ENCODE measurements around the gene CYP17A1. TPM values are rescaled to one million over a fixed set of nuclear protein-coding genes. Genes with fewer than 3 reads are reported as not detected.
A peak's percentile ranks its signal among the peaks of the same experiment; 100 is the strongest.
"Not testable (repeated sequence)": the region's sequence is repeated elsewhere in the genome, so short reads cannot be mapped to it uniquely, and the experiment has no call there.

CYP17A1 gene
- total RNA-seq, 2 experiments from 2014 or later: not detected

- H3K4me1 Mint-ChIP-seq: peaks cover 3% of the 10 kb centered on the region
- ChIA-PET POLR2A (interaction anchor here (0.6 kb wide), 1 partner anchor 228 kb away, joined by 3 read pairs; no protein-coding TSS in a partner anchor), CTCF (no interaction called here)
- no peak overlapping the region for H3K27ac Mint-ChIP-seq
- H3K4me3 Mint-ChIP-seq: no peak overlapping the region
- peaks cover 2% of the 10 kb centered on the region for H3K27me3 Mint-ChIP-seq
- H3K9me3 Mint-ChIP-seq: no peaks in the 10 kb centered on the region
- DNase-seq: no peak
- no peaks in the 10 kb centered on the region for H3K36me3 Mint-ChIP-seq (ENCODE audit: low read depth)
Measured at GRCh38 chr10:102826148-102826796, 10.9 kb downstream of the CYP17A1 start.

- H3K4me1 Mint-ChIP-seq: no peaks in the 10 kb centered on the region
- no peak overlapping the region for H3K4me3 Mint-ChIP-seq
- H3K27me3 Mint-ChIP-seq: peaks cover 2% of the 10 kb centered on the region
- no peaks in the 10 kb centered on the region for H3K9me3 Mint-ChIP-seq
- DNase-seq: no peak
- CTCF ChIA-PET: no interaction called here
- H3K27ac Mint-ChIP-seq: no peak overlapping the region
- POLR2A ChIA-PET: no interaction called here
- H3K36me3 Mint-ChIP-seq (ENCODE audit: low read depth): no peaks in the 10 kb centered on the region
Measured at GRCh38 chr10:102824664-102825063, 12.5 kb downstream of the CYP17A1 start.

- Mint-ChIP-seq H3K4me1 (no peaks in the 10 kb centered on the region), H3K36me3 (ENCODE audit: low read depth) (no peaks in the 10 kb centered on the region), H3K9me3 (no peaks in the 10 kb centered on the region), H3K27ac (no peak overlapping the region), H3K4me3 (no peak overlapping the region), H3K27me3 (peaks cover 2% of the 10 kb centered on the region)
- ChIA-PET POLR2A (interaction anchor here (0.9 kb wide), 1 partner anchor 107 kb away, joined by 3 read pairs; the partner anchor contains the start of gene SFXN2), CTCF (no interaction called here)
- no peak for DNase-seq
Measured at GRCh38 chr10:102822222-102822621, 15.0 kb downstream of the CYP17A1 start.

GRCh38 chr10:102820008-102820407 lies 17.2 kb downstream of the CYP17A1 start:
- CTCF ChIA-PET: interaction anchor here (0.6 kb wide), 1 partner anchor 134 kb away, joined by 3 read pairs; no protein-coding TSS in a partner anchor
- H3K27me3 Mint-ChIP-seq; DNase-seq; H3K4me1 Mint-ChIP-seq; H3K36me3 Mint-ChIP-seq (ENCODE audit: low read depth); H3K4me3 Mint-ChIP-seq; H3K9me3 Mint-ChIP-seq; H3K27ac Mint-ChIP-seq; POLR2A ChIA-PET: not testable (repeated sequence)

- peaks cover 10% of the 10 kb centered on the region for H3K36me3 Mint-ChIP-seq (ENCODE audit: low read depth)
- ChIA-PET CTCF (no interaction called here), POLR2A (no interaction called here)
- no peak for DNase-seq
- no peaks in the 10 kb centered on the region for H3K9me3 Mint-ChIP-seq
- no peak overlapping the region for H3K4me3 Mint-ChIP-seq
- H3K27ac Mint-ChIP-seq: no peak overlapping the region
- H3K4me1 Mint-ChIP-seq: peaks cover 9% of the 10 kb centered on the region
- no peaks in the 10 kb centered on the region for H3K27me3 Mint-ChIP-seq
Measured at GRCh38 chr10:102819054-102819453, 18.2 kb downstream of the CYP17A1 start.

GRCh38 chr10:102817175-102817574 lies 20.0 kb downstream of the CYP17A1 start:
- no peaks in the 10 kb centered on the region for H3K9me3 Mint-ChIP-seq
- H3K4me3 Mint-ChIP-seq: no peak overlapping the region
- H3K27me3 Mint-ChIP-seq: no peaks in the 10 kb centered on the region
- H3K4me1 Mint-ChIP-seq: peaks cover 20% of the 10 kb centered on the region
- ChIA-PET CTCF (no interaction called here), POLR2A (no interaction called here)
- H3K36me3 Mint-ChIP-seq (ENCODE audit: low read depth): peaks cover 21% of the 10 kb centered on the region
- DNase-seq: no peak
- H3K27ac Mint-ChIP-seq: no peak overlapping the region

GRCh38 chr10:102815790-102816549 lies 21.2 kb downstream of the CYP17A1 start:
- no peak overlapping the region for H3K27ac Mint-ChIP-seq
- POLR2A ChIA-PET: no interaction called here

GRCh38 chr10:102814873-102815661 lies 22.1 kb downstream of the CYP17A1 start:
- H3K4me1 Mint-ChIP-seq: peaks cover 24% of the 10 kb centered on the region
- no peak overlapping the region for H3K27ac Mint-ChIP-seq
- no peaks in the 10 kb centered on the region for H3K9me3 Mint-ChIP-seq
- H3K36me3 Mint-ChIP-seq (ENCODE audit: low read depth): peaks cover 31% of the 10 kb centered on the region
- no peak for DNase-seq
- H3K4me3 Mint-ChIP-seq: no peak overlapping the region
- H3K27me3 Mint-ChIP-seq: no peaks in the 10 kb centered on the region
- ChIA-PET CTCF (no interaction called here), POLR2A (no interaction called here)

More at GRCh38 chr10:102815790-102816549, 21.2 kb downstream of the CYP17A1 start:
- H3K9me3 Mint-ChIP-seq: no peaks in the 10 kb centered on the region
- no peaks in the 10 kb centered on the region for H3K27me3 Mint-ChIP-seq
- peaks cover 24% of the 10 kb centered on the region for H3K4me1 Mint-ChIP-seq
- CTCF ChIA-PET: no interaction called here
- no peak overlapping the region for H3K4me3 Mint-ChIP-seq
- H3K36me3 Mint-ChIP-seq (ENCODE audit: low read depth): peaks cover 29% of the 10 kb centered on the region
- DNase-seq: no peak

GRCh38 chr10:102814453-102814871 lies 22.8 kb downstream of the CYP17A1 start:
- POLR2A ChIA-PET: no interaction called here
- H3K9me3 Mint-ChIP-seq: no peaks in the 10 kb centered on the region
- CTCF ChIA-PET: no interaction called here
- no peak overlapping the region for H3K4me3 Mint-ChIP-seq
- H3K36me3 Mint-ChIP-seq (ENCODE audit: low read depth): peaks cover 35% of the 10 kb centered on the region
- peaks cover 24% of the 10 kb centered on the region for H3K4me1 Mint-ChIP-seq
- DNase-seq: no peak
- no peaks in the 10 kb centered on the region for H3K27me3 Mint-ChIP-seq
- no peak overlapping the region for H3K27ac Mint-ChIP-seq

- Mint-ChIP-seq H3K36me3 (ENCODE audit: low read depth) (peaks cover 35% of the 10 kb centered on the region), H3K4me1 (peaks cover 24% of the 10 kb centered on the region), H3K27me3 (no peaks in the 10 kb centered on the region), H3K27ac (no peak overlapping the region), H3K9me3 (no peaks in the 10 kb centered on the region), H3K4me3 (no peak overlapping the region)
- ChIA-PET CTCF (no interaction called here), POLR2A (no interaction called here)
- no peak for DNase-seq
Measured at GRCh38 chr10:102813734-102814452, 23.3 kb downstream of the CYP17A1 start.

GRCh38 chr10:102813017-102813541 lies 24.1 kb downstream of the CYP17A1 start:
- Mint-ChIP-seq H3K27me3 (no peaks in the 10 kb centered on the region), H3K36me3 (ENCODE audit: low read depth) (peaks cover 35% of the 10 kb centered on the region), H3K27ac (peak overlapping the region; percentile 2), H3K4me3 (no peak overlapping the region), H3K9me3 (no peaks in the 10 kb centered on the region), H3K4me1 (peaks cover 24% of the 10 kb centered on the region)
- CTCF ChIA-PET: interaction anchor here (1.2 kb wide), 1 partner anchor 22 kb away, joined by 3 read pairs; no protein-coding TSS in a partner anchor
- POLR2A ChIA-PET: interaction anchor here (1.0 to 1.6 kb wide), 2 partner anchors 19 to 69 kb away, joined by 3 to 4 read pairs; partner anchors contain the start of gene WBP1L
- DNase-seq: no peak

- Mint-ChIP-seq H3K9me3 (no peaks in the 10 kb centered on the region), H3K4me1 (peaks cover 24% of the 10 kb centered on the region), H3K36me3 (ENCODE audit: low read depth) (peaks cover 35% of the 10 kb centered on the region), H3K27me3 (no peaks in the 10 kb centered on the region), H3K27ac (peak overlapping the region; percentile 80), H3K4me3 (no peak overlapping the region)
- ChIA-PET CTCF (interaction anchor here (0.5 to 1.2 kb wide), 2 partner anchors 23 to 28 kb away, joined by 3 to 4 read pairs; no protein-coding TSS in a partner anchor), POLR2A (interaction anchor here (1.0 to 1.6 kb wide), 2 partner anchors 19 to 69 kb away, joined by 3 to 4 read pairs; partner anchors contain the start of gene WBP1L)
- peak; percentile 54 for DNase-seq
Measured at GRCh38 chr10:102812231-102812876, 24.9 kb downstream of the CYP17A1 start.
